Stimulated activated CD4-positive, alpha-beta T cell treated with anti-CD3 and anti-CD28 coated beads, Interleukin-1b, Interleukin-23, amount 100 ng/mL, for 24 hours (primary cell): ENCODE data around the gene SLC37A1.
A peak's percentile ranks its signal among the peaks of the same experiment; 100 is the strongest.

Source experiments
- DNase-seq, 4 experiments: peaks; one replicate each; pipeline ENCODE4 v3.0.0-alpha.2; 2020; ENCODE audit warnings: low read depth in 4 of 4, low spot score in 1 of 4

Gene SLC37A1

GRCh38 chr21:42591170-42591869 is 77.7 kb downstream of the SLC37A1 start:
- no peak for DNase-seq

- no peak for DNase-seq
Observed at GRCh38 chr21:42592156-42592820, 78.6 kb downstream of the SLC37A1 start.

- DNase-seq = peak in 3 of 4 experiments; percentile 40 to 54 (median 47)
Observed at GRCh38 chr21:42593007-42593814, 79.6 kb downstream of the SLC37A1 start.

GRCh38 chr21:42594616-42595282 is 81.1 kb downstream of the SLC37A1 start:
- no peak for DNase-seq

GRCh38 chr21:42595283-42596187 is 81.9 kb downstream of the SLC37A1 start:
- DNase-seq = no peak

GRCh38 chr21:42596657-42597056 is 83.0 kb downstream of the SLC37A1 start:
- no peak for DNase-seq

GRCh38 chr21:42597487-42598158 is 84.0 kb downstream of the SLC37A1 start:
- DNase-seq = no peak

GRCh38 chr21:42598159-42598735 is 84.6 kb downstream of the SLC37A1 start:
- DNase-seq = no peak

GRCh38 chr21:42599486-42599885 is 85.8 kb downstream of the SLC37A1 start:
- DNase-seq = no peak

- no peak for DNase-seq
Observed at GRCh38 chr21:42599962-42600361, 86.3 kb downstream of the SLC37A1 start.

GRCh38 chr21:42601656-42602055 is 88.0 kb downstream of the SLC37A1 start:
- DNase-seq = no peak

- no peak for DNase-seq
Observed at GRCh38 chr21:42607102-42607501, 93.5 kb downstream of the SLC37A1 start.

GRCh38 chr21:42607525-42608102 is 94.0 kb downstream of the SLC37A1 start:
- DNase-seq = no peak

- DNase-seq = no peak
Observed at GRCh38 chr21:42608446-42608845, 94.8 kb downstream of the SLC37A1 start.

GRCh38 chr21:42609811-42610210 is 96.2 kb downstream of the SLC37A1 start:
- peak in 1 of 4 experiments; percentile 25 for DNase-seq

GRCh38 chr21:42611852-42612251 is 98.2 kb downstream of the SLC37A1 start:
- no peak for DNase-seq

GRCh38 chr21:42612390-42612789 is 98.7 kb downstream of the SLC37A1 start:
- DNase-seq = no peak

- DNase-seq = no peak
Observed at GRCh38 chr21:42613756-42614155, 100.1 kb downstream of the SLC37A1 start.

- peak in 1 of 4 experiments; percentile 32 for DNase-seq
Observed at GRCh38 chr21:42614396-42614795, 100.7 kb downstream of the SLC37A1 start.
